ENCODE data around the gene NBAS.
"Not testable (repeated sequence)": the region's sequence is repeated elsewhere in the genome, so short reads cannot be mapped to it uniquely, and the experiment has no call there.

Gene NBAS

GRCh38 chr2:15412779-15413178, 148.4 kb downstream of the NBAS start:
- DNase-seq (ENCODE audit: low read depth in 2 of 2), result no peak

- no peak for DNase-seq (ENCODE audit: low read depth in 2 of 2)
Observed at GRCh38 chr2:15412309-15412708, 148.8 kb downstream of the NBAS start.

- no peak for DNase-seq (ENCODE audit: low read depth in 2 of 2)
Observed at GRCh38 chr2:15410884-15411283, 150.2 kb downstream of the NBAS start.

GRCh38 chr2:15408759-15409158, 152.4 kb downstream of the NBAS start:
- no peak for DNase-seq (ENCODE audit: low read depth in 2 of 2)

GRCh38 chr2:15407666-15408065, 153.5 kb downstream of the NBAS start:
- DNase-seq (ENCODE audit: low read depth in 2 of 2), result no peak

- not testable (repeated sequence) for DNase-seq (ENCODE audit: low read depth in 2 of 2)
Observed at GRCh38 chr2:15404511-15404910, 156.6 kb downstream of the NBAS start.

- no peak for DNase-seq (ENCODE audit: low read depth in 2 of 2)
Observed at GRCh38 chr2:15400240-15400826, 160.8 kb downstream of the NBAS start.

- DNase-seq (ENCODE audit: low read depth in 2 of 2), result no peak
Observed at GRCh38 chr2:15399241-15399640, 161.9 kb downstream of the NBAS start.

GRCh38 chr2:15391751-15392150, 169.4 kb downstream of the NBAS start:
- DNase-seq (ENCODE audit: low read depth in 2 of 2), result no peak

GRCh38 chr2:15389895-15390294, 171.2 kb downstream of the NBAS start:
- no peak for DNase-seq (ENCODE audit: low read depth in 2 of 2)

GRCh38 chr2:15389326-15389700, 171.8 kb downstream of the NBAS start:
- DNase-seq (ENCODE audit: low read depth in 2 of 2), result no peak

GRCh38 chr2:15388406-15389325, 172.5 kb downstream of the NBAS start:
- no peak for DNase-seq (ENCODE audit: low read depth in 2 of 2)

GRCh38 chr2:15385184-15385583, 175.9 kb downstream of the NBAS start:
- DNase-seq (ENCODE audit: low read depth in 2 of 2), result no peak

GRCh38 chr2:15383695-15384350, 177.3 kb downstream of the NBAS start:
- no peak for DNase-seq (ENCODE audit: low read depth in 2 of 2)

- no peak for DNase-seq (ENCODE audit: low read depth in 2 of 2)
Observed at GRCh38 chr2:15378148-15378908, 182.8 kb downstream of the NBAS start.

GRCh38 chr2:15377202-15377601, 183.9 kb downstream of the NBAS start:
- DNase-seq (ENCODE audit: low read depth in 2 of 2), result no peak

- no peak for DNase-seq (ENCODE audit: low read depth in 2 of 2)
Observed at GRCh38 chr2:15372019-15372418, 189.1 kb downstream of the NBAS start.

- no peak for DNase-seq (ENCODE audit: low read depth in 2 of 2)
Observed at GRCh38 chr2:15369129-15369528, 192.0 kb downstream of the NBAS start.

- no peak for DNase-seq (ENCODE audit: low read depth in 2 of 2)
Observed at GRCh38 chr2:15367715-15368114, 193.4 kb downstream of the NBAS start.

- no peak for DNase-seq (ENCODE audit: low read depth in 2 of 2)
Observed at GRCh38 chr2:15367205-15367604, 193.9 kb downstream of the NBAS start.

GRCh38 chr2:15365411-15365810, 195.7 kb downstream of the NBAS start:
- DNase-seq (ENCODE audit: low read depth in 2 of 2), result no peak

- DNase-seq (ENCODE audit: low read depth in 2 of 2), result no peak
Observed at GRCh38 chr2:15364561-15364960, 196.6 kb downstream of the NBAS start.
